Mononuclear cell (primary cell): ENCODE results near the gene HECTD1. TPM values are rescaled to one million over a fixed set of nuclear protein-coding genes. Genes with fewer than 3 reads are reported as not detected.

Experiments used
- H3K27me3 ChIP-seq: 2 replicates; pipeline ENCODE4 v1.6.0; 2011; ENCODE audit warnings: low read length, control low read depth; ENCODE audit not compliant: insufficient read depth
- H3K4me1 ChIP-seq: 2 replicates; pipeline ENCODE4 v1.5.1; 2011; ENCODE audit warnings: mild to moderate bottlenecking, low read length, control low read depth; ENCODE audit not compliant: insufficient read depth
- H3K4me3 ChIP-seq: 2 replicates; pipeline ENCODE4 v1.5.1; 2011; ENCODE audit warnings: mild to moderate bottlenecking, low read length, moderate library complexity
- H3K9me3 ChIP-seq: 2 replicates; pipeline ENCODE4 v1.5.1; 2011; ENCODE audit warnings: low read depth, mild to moderate bottlenecking, control low read depth, low read length
- total RNA-seq: library from RNA; depleted of rRNA; stranded (reverse); fragments of >200 nt; gene quantifications from one replicate; pipeline ENCODE4 v1.2.3, GENCODE V29; 2012

The HECTD1 gene
- total RNA-seq, 1 donor, result 236 TPM

- no peaks in the 10 kb centered on the region for H3K9me3 ChIP-seq
- H3K27me3 ChIP-seq, result no peaks in the 10 kb centered on the region
- H3K4me1 ChIP-seq, result no peaks in the 10 kb centered on the region
Observed at GRCh38 chr14:31051511-31051910, 156.1 kb downstream of the HECTD1 start.

GRCh38 chr14:31051023-31051422 lies 156.6 kb downstream of the HECTD1 start:
- H3K4me3 ChIP-seq, result no peak overlapping the region
- no peaks in the 10 kb centered on the region for H3K4me1 ChIP-seq
- no peaks in the 10 kb centered on the region for H3K9me3 ChIP-seq
- no peaks in the 10 kb centered on the region for H3K27me3 ChIP-seq

More at GRCh38 chr14:31051511-31051910, 156.1 kb downstream of the HECTD1 start:
- H3K4me3 ChIP-seq, result no peak overlapping the region

Other genes with a start within 250 kb of the HECTD1 start
- gene AP4S1, start 182.1 kb downstream of the HECTD1 start, total RNA-seq, result 13.0 TPM
- 27.9 TPM for gene STRN3, start 181.4 kb downstream of the HECTD1 start, total RNA-seq
- 4.1 TPM for gene HEATR5A, start 212.8 kb upstream of the HECTD1 start, total RNA-seq
- gene DTD2, start 249.7 kb upstream of the HECTD1 start, total RNA-seq, result 10.0 TPM